ENCODE results near the gene USP34. TPM values are rescaled to one million over a fixed set of nuclear protein-coding genes. Genes with fewer than 3 reads are reported as not detected.

USP34 gene
- total and polyA plus RNA-seq, 2 of the 8 experiments (the other 6 are each of a cell fraction or from before 2014, with no cell fraction given), result 56.7 to 91.7 TPM

DNA sequence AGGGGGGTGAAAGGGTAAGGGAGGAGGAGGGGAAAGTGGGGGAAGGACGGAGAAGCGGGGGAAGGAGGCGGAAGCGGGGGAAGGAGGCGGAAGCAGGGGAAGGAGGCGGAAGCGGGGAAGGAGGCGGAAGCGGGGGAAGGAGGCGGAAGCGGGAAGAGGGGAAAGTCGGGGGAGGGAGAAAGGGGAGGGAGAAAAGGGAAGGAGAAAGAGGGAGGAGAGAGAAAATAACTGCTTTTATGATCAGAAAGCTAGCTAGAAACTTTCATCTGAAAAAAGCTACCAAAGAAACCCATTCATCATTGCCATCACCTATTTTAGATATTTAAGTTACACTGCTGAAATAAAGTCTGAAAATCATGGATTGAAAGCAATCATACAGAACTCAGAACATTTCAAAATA is 72.5 kb downstream of the USP34 start:
- no peaks in the 10 kb centered on the region for H3K4me1 ChIP-seq (replicated peaks in 1 of 4; ENCODE audit: control insufficient read depth in 3 of 4, insufficient read depth in 4 of 4, low read length in 3 of 4)
- no peak overlapping the region for H3K23ac ChIP-seq (ENCODE audit: insufficient read length)
- no peaks in the 10 kb centered on the region for H3K23me2 ChIP-seq (ENCODE audit: low read depth, low read length)
- H2BK5ac ChIP-seq (ENCODE audit: low read depth, low read length), result no peak overlapping the region
- H3K79me1 ChIP-seq (ENCODE audit: low read depth, low read length), result no peaks in the 10 kb centered on the region; the same call in 1 of the 2 replicates
- no peak overlapping the region for H2BK20ac ChIP-seq (ENCODE audit: low read length)
- no peaks in the 10 kb centered on the region for H3K79me2 ChIP-seq (ENCODE audit: control insufficient read depth in 1 of 2, insufficient read depth in 2 of 2, low read length in 2 of 2)
- H2BK15ac ChIP-seq (ENCODE audit: low read length), result no peak overlapping the region
- H4K91ac ChIP-seq (replicated peaks; ENCODE audit: insufficient read length, low read length), result no peak overlapping the region
- H3K18ac ChIP-seq (ENCODE audit: extremely low read depth, low read length), result no peak overlapping the region
- no peak overlapping the region for H3K56ac ChIP-seq (replicated peaks; ENCODE audit: insufficient read length, low read depth, low read length)
- CTCF ChIA-PET (ENCODE audit: partially characterized antibody), result no interaction called here
- peak overlapping the region; percentile 40; the same call in 1 of the 2 replicates for H2AK5ac ChIP-seq (ENCODE audit: low read depth, low read length)
- no peaks in the 10 kb centered on the region for H4K20me1 ChIP-seq (replicated peaks in 1 of 2; ENCODE audit: control insufficient read depth in 1 of 2, insufficient read depth in 2 of 2, low read length in 2 of 2)
- H2BK120ac ChIP-seq (replicated peaks; ENCODE audit: low read depth, low read length), result no peak overlapping the region
- H2AFZ ChIP-seq (ENCODE audit: low read length), result no peak overlapping the region
- H3K9me3 ChIP-seq (ENCODE audit: insufficient read depth in 2 of 2, low read depth in 1 of 2, low read length in 1 of 2), result no peaks in the 10 kb centered on the region; a peak in 1 of 4 replicates
- TF ChIP-seq TEAD4 (IDR thresholded peaks at IDR 0.05; ENCODE audit: low read depth, low read length), result no peak
- TF ChIP-seq ZNF274 (IDR thresholded peaks at IDR 0.05; ENCODE audit: borderline replicate concordance, extremely low read depth, low read length), result no peak
- TF ChIP-seq MAFK (IDR thresholded peaks at IDR 0.05; ENCODE audit: low read depth, low read length), result no peak
- TF ChIP-seq EZH2 (IDR thresholded peaks at IDR 0.05; ENCODE audit: low read depth, low read length, severe bottlenecking), result no peak
- no peak for TF ChIP-seq POLR2AphosphoS5 (IDR thresholded peaks at IDR 0.05; ENCODE audit: low read depth, low read length)
- no peak for TF ChIP-seq KDM5A (IDR thresholded peaks at IDR 0.05; ENCODE audit: low read length)
- TF ChIP-seq KDM4A (IDR thresholded peaks at IDR 0.05; ENCODE audit: low read depth, low read length, severe bottlenecking), result no peak
- TF ChIP-seq SIRT6 (IDR thresholded peaks at IDR 0.05; ENCODE audit: low read length), result no peak
- no peak for TF ChIP-seq EGR1 (IDR thresholded peaks at IDR 0.05; ENCODE audit: borderline replicate concordance, low read depth, low read length)
- TF ChIP-seq EP300 (IDR thresholded peaks at IDR 0.05; ENCODE audit: borderline replicate concordance in 1 of 2, low read depth in 2 of 2, low read length in 2 of 2), result no peak
- TF ChIP-seq SAP30 (IDR thresholded peaks at IDR 0.05; ENCODE audit: insufficient read depth, insufficient replicate concordance, low read length), result no peak
- no peak for TF ChIP-seq POU5F1 (IDR thresholded peaks at IDR 0.05; ENCODE audit: low read depth, low read length)
- no peak for TF ChIP-seq TBP (IDR thresholded peaks at IDR 0.05; ENCODE audit: low read depth, low read length)
- no peak overlapping the region for H2BK12ac ChIP-seq (ENCODE audit: low read depth, low read length)
- H3K27ac ChIP-seq (ENCODE audit: low read depth, low read length), result no peak overlapping the region
- H4K8ac ChIP-seq (ENCODE audit: extremely low read depth, insufficient read depth, low read length), result no peak overlapping the region
- FAIRE-seq (no peak), DNase-seq (ENCODE audit: low read depth in 1 of 2, low spot score in 2 of 2) (no peak)
- POLR2A ChIA-PET (ENCODE audit: partially characterized antibody), result interaction anchor here (1.1 to 1.7 kb wide), 2 partner anchors 19 to 140 kb away, joined by 3 read pairs; partner anchors contain the start of gene XPO1
- no peak overlapping the region for H3K4me3 ChIP-seq (ENCODE audit: extremely low read depth in 1 of 4, insufficient read depth in 2 of 4, low read depth in 3 of 4, low read length in 4 of 4)
- H3K14ac ChIP-seq (ENCODE audit: insufficient read length), result no peak overlapping the region
- H3K4ac ChIP-seq (replicated peaks; ENCODE audit: insufficient read length, low read depth, low read length), result no peak overlapping the region
- no peak overlapping the region for H3K4me2 ChIP-seq (ENCODE audit: insufficient read depth in 1 of 2, low read depth in 2 of 2, low read length in 2 of 2)
- H3K36me3 ChIP-seq (ENCODE audit: control insufficient read depth in 2 of 4, insufficient read depth in 4 of 4, low read length in 3 of 4), result peaks cover 0 to 11% (median 1%) of the 10 kb centered on the region in 4 experiments; a peak in 2 of 8 replicates
- no CpG with 5 or more reads among the region's 12 CpGs for WGBS, 2 experiments (ENCODE audit: extremely low coverage in 1 of 2, insufficient coverage in 1 of 2, insufficient read length in 1 of 2, insufficient replicate concordance in 2 of 2, low coverage in 1 of 2, low lambda C conversion rate in 2 of 2, missing lambda C conversion rate in 1 of 2)
- no peaks in the 10 kb centered on the region for H3K27me3 ChIP-seq (replicated peaks in 1 of 4; ENCODE audit: control insufficient read depth in 3 of 4, extremely low read depth in 1 of 4, insufficient read depth in 3 of 4, low read length in 3 of 4)
- H4K5ac ChIP-seq (ENCODE audit: insufficient read length, low read depth, low read length), result no peak overlapping the region
- H3K9ac ChIP-seq (replicated peaks in 1 of 4; ENCODE audit: extremely low read depth in 1 of 4, low read depth in 3 of 4, low read length in 3 of 4), result no peak overlapping the region

Data from H1 (cell line).